ENCODE results near the gene MFAP5.
"Not testable (repeated sequence)": the region's sequence is repeated elsewhere in the genome, so short reads cannot be mapped to it uniquely, and the experiment has no call there.

Gene MFAP5

GRCh38 chr12:8672381-8672780, 9.8 kb upstream of the MFAP5 start:
- no peak for DNase-seq

DNA sequence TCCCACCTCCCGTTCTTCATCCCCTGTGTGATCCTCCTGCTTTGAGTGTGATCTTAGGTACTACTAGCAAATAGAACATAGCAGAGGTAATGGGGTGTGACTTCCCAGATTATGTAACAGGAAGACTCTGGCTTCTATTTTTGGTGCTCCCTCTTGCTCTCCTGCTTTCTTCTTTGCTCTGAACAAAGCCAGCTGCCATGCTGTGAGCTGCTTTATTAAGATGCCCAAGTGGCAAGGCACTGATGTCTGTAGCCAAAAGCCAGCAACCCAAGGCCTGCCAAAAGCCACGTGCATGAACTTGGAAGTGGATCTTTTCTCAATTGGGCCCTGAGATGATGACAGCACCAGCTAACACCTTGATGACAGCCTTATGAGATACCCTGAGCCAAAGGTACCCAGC, 5.8 kb upstream of the MFAP5 start:
- DNase-seq = no peak

DNA sequence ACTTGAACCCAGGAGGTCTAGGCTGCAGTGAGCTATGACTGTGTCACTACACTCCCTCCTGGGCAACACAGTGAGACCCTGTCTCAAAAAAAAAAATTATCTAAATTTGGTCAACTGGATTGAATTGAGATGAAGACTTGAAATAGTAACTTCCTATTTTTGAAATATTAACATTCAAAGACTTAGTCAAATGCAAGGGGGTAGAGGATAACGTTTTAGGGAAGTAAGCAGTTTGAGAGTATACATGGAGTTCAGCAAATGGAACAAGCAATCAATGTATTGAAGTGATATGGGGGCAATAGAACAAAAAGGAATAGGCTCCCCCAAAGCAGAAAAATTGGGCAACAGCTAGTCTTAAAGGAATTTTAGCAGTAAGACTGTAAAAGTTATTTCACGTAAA, 4.6 kb upstream of the MFAP5 start:
- no peak for DNase-seq

DNA sequence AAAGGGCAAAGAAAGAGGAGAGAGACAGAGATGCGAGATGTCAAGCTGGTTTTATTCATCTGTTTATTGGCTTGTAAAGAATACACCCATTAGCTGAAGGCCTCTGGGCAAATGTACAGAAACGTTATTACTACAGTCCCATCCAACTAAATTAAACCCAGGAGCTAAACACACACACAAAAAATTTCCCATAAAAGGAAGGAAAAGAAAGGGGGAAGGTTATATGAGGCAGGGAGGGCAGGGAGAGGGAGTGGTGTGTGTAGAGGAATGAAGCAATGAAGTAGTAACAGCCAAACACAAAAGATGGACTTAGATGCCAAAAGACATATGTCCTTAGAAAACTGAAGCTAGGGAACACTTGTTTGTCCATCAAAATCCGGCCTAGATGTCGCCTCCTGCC, 3.1 kb upstream of the MFAP5 start:
- no peak for DNase-seq

GRCh38 chr12:8664228-8664913, 1.7 kb upstream of the MFAP5 start:
- DNase-seq = no peak

- DNase-seq = no peak
Measured at GRCh38 chr12:8661751-8662150, 875 bp downstream of the MFAP5 start.

DNA sequence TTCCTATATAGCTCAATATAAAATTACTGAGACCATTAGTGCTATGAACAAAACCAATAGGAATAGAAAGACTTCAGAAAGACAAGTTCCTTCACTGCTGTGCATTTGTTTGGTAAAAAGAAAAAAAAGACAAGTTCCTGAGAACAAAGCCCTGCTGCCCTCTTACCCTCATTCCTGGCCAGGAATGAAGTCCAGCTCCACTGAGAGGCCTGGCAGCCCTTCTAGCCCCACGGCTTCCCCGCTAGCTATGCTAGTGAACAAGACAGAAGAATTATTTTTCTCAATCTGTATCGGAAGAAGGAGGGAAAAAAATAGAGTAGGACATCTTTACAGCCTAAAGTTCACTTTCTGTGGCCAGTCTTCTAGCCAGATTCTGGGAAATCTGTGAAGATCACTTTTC, 1.6 kb downstream of the MFAP5 start:
- no peak for DNase-seq

GRCh38 chr12:8658346-8658745, 4.3 kb downstream of the MFAP5 start:
- no peak for DNase-seq

GRCh38 chr12:8655421-8655820, 7.2 kb downstream of the MFAP5 start:
- DNase-seq = no peak

GRCh38 chr12:8648576-8649205, 13.9 kb downstream of the MFAP5 start:
- no peak for DNase-seq

DNA sequence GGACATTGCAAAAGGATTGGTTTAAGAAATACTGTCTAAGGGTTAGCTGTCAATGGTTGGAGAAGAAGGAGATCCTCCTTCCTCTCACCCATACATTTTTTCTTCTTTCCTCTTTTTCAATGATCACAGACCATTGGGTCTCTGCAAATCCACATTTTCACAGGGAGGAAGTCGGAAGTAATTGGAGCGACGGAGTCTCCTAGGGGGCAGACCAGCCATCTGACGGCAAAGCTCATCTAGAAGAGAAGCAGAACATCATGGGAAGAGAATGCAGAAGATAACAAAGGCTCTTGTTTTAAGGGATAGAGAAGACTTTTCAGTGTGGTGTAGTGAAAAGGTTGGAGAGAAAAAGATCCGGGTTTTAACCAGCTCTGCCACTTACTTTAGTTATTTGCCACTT, 14.7 kb downstream of the MFAP5 start:
- no peak for DNase-seq

GRCh38 chr12:8644345-8645248, 18.0 kb downstream of the MFAP5 start:
- DNase-seq = no peak

- no peak for DNase-seq
Measured at GRCh38 chr12:8642775-8643174, 19.9 kb downstream of the MFAP5 start.

DNA sequence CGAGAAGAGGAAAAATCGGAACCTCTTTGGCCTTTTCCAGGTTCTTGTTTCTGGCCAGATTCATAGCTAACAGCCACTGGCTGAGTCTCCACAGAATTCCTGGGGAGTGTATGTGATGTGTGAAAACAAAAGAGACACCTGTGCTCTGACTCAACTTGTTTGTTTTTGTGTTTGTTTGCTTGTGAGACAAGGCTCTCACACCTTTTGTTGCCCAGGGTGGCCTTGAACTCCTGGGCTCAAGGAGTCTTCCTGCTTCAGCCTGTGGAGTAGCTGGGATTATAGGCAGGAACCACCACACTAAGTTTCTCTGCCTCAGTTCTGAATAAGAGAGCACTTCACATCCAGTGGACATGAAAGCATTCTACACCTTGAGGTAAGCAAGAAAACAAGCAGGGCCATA, 22.7 kb downstream of the MFAP5 start:
- no peak for DNase-seq

DNA sequence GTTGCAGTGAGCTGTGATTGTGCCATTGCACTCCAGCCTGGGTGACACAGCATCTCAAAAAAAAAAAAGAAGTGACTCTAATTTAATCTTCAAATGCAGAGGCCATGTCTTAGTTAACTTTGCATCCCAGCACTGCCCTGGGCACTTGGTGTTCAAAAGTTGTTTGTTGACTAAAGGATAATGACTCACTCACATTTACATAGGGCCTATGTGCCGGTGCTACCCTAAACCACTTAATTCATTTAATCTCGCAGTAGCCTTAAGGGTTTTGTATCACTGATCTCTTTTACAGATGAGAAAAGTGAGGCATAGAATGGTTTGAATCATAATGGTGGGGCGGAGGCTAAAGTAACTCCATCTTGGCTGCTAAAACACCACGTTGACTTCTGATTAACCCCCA, 23.7 kb downstream of the MFAP5 start:
- DNase-seq = no peak

- DNase-seq = no peak
Measured at GRCh38 chr12:8637666-8638065, 25.0 kb downstream of the MFAP5 start.

- DNase-seq = no peak
Measured at GRCh38 chr12:8637244-8637643, 25.4 kb downstream of the MFAP5 start.

GRCh38 chr12:8636581-8636980, 26.0 kb downstream of the MFAP5 start:
- DNase-seq = no peak

DNA sequence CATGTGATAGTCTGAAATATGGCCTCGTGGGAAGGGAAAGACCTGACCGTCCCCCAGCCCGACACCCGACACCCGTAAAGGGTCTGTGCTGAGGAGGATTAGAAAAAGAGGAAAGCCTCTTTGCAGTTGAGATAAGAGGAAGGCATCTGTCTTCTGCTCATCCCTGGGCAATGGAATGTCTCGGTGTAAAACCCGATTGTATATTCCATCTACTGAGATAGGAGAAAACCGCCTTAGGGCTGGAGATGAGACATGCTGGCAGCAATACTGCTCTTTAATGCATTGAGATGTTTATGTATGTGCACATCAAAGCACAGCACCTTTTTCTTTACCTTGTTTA, 26.6 kb downstream of the MFAP5 start:
- DNase-seq = not testable (repeated sequence)

DNA sequence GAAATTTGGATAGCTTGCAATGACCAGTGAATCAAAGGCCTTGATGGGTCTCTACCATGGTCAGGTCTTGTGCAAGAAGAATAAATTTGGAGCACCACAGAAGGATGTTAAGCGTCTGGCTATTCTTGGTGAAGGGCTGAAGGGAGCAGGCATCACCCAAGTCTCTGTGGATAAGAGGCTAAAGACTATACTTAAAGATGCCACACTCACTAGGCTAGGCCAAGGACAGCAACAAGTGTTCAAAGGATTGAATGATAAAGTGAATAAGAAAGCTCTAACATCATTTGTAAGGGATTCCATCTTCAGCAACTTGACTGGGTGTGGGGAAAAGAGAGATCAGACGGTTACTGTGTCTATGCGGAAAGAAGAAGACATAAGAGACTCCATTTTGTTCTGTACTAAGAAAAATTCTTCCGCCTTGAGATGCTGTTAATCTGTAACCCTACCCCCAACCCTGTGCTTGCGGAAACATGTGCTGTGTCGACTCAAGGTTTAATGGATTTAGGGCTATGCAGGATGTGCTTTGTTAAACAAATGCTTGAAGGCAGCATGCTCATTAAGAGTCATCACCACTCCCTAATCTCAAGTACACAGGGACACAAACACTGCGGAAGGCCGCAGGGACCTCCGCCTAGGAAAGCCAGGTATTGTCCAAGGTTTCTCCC, 27.2 kb downstream of the MFAP5 start:
- not testable (repeated sequence) for DNase-seq

GRCh38 chr12:8630131-8630530, 32.5 kb downstream of the MFAP5 start:
- DNase-seq = no peak

GRCh38 chr12:8629486-8630033, 33.1 kb downstream of the MFAP5 start:
- no peak for DNase-seq

DNA sequence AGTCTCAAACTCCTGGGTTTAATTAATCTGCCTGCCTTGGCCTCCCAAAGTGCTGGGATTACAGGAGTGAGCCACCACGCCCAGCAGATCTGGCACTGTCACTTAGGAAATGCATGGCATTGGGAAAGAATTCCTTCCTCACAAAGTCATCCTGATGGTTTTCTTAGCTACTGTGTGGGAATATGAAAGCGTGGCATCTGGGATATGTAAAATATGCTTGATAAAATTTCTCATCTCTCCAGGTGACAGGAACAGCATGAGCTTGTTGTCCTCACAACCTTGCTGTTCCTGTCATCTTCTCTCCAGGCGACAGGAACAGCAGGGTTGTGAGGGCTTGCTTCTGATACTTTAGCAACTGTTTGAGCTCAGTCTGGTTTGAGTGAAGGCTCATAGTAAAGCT, 33.9 kb downstream of the MFAP5 start:
- DNase-seq = no peak
